ENCODE data around the gene TANGO2. TPM values are rescaled to one million over a fixed set of nuclear protein-coding genes. Genes with fewer than 3 reads are reported as not detected.

TANGO2 gene
- total RNA-seq, 1 donor from 2014 or later = 24.9 TPM

DNA sequence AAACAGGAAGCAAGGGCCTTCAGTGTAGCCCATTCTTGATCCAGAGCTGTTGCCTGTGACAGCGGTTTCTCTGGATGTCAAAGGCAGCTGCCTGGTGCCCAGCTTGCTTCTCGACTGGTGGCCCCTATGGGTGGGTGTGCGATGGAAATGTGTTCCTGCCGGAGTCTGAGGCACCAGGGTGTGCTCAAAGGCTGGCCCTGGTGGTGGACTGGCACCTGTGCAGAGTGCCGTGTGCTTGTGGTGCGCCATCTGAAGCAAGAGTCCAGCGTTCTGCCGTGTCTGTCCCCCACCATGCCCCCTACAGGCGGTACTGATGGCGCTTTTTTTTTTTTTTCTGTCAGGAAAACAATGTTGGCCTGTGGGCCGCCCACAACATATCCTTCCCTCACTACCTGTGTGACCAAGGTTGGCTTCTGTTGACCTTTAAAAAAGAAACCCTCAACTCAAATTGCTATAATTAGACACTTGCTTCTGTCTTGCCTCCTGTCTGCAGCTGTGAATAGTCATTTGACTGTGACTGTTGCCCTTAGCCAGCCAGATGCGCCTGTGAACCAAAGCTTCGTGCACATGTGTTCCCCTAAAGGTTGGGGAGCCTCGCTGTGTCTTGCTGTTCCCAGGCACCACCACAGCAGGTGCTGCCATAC, 90.3 kb downstream of the TANGO2 start:
- Mint-ChIP-seq H3K4me1 (ENCODE audit: unreplicated experiment) (peaks cover 4% of the 10 kb centered on the region), H3K27me3 (ENCODE audit: unreplicated experiment) (no peaks in the 10 kb centered on the region), H3K9me3 (ENCODE audit: unreplicated experiment) (no peaks in the 10 kb centered on the region), H3K36me3 (ENCODE audit: unreplicated experiment) (peaks cover 32% of the 10 kb centered on the region), H3K4me3 (ENCODE audit: unreplicated experiment) (no peak overlapping the region), H3K27ac (ENCODE audit: unreplicated experiment) (no peak overlapping the region)
- DNase-seq (ENCODE audit: extremely low spot score, unreplicated experiment) = no peak
- TF ChIP-seq, protein P1, sequence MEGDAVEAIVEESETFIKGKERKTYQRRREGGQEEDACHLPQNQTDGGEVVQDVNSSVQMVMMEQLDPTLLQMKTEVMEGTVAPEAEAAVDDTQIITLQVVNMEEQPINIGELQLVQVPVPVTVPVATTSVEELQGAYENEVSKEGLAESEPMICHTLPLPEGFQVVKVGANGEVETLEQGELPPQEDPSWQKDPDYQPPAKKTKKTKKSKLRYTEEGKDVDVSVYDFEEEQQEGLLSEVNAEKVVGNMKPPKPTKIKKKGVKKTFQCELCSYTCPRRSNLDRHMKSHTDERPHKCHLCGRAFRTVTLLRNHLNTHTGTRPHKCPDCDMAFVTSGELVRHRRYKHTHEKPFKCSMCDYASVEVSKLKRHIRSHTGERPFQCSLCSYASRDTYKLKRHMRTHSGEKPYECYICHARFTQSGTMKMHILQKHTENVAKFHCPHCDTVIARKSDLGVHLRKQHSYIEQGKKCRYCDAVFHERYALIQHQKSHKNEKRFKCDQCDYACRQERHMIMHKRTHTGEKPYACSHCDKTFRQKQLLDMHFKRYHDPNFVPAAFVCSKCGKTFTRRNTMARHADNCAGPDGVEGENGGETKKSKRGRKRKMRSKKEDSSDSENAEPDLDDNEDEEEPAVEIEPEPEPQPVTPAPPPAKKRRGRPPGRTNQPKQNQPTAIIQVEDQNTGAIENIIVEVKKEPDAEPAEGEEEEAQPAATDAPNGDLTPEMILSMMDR (IDR thresholded peaks at IDR 0.05) = peak; percentile 42

DNA sequence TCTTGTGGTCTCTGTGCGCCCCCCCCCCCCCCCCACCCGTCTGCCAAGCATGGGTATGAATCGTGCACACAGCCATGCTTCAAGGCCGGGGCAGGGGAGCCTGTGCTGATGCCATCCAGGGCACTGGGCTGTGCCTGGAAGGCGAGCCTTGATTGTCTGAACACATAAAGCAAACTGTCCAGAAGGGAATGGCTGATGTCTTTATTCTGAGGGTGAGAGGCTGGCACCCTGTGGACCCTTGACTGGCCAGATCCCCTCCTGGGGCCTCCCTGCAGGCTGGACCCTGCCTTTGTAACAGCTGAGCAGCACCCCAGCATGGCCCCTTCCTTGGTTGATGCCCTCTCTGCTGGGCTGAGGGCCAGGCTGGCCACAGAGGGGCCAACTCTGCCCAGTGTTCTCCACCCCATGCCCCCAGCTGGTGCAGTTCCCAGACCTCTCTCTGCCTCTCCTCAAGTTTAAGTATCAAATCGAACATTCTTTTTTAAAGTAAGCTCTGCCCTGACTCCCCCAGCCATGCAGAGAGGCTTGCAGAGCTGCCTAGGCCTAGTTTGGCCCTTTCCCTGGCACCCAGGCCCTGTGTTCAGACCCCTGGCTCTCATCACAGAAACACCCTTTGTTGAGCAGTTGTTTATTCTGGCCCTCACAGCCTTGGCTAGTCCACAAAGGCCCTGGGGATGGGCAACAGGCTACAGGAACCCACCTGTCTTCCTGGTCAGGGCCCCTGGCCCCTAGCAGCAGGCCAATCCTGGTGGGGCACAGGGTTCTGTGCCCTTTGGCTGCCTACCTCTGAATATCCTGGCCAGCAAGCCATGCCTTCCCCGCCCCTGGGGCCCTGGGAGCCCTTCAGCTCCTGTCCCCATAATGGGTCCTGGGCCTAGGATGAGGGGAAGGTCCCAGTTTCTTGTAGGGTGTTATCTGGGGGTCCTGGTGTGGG, 91.0 kb downstream of the TANGO2 start:
- H3K4me3 Mint-ChIP-seq (ENCODE audit: unreplicated experiment) = no peak overlapping the region
- TF ChIP-seq, protein P1 (IDR thresholded peaks at IDR 0.05) = no peak
- H3K27ac Mint-ChIP-seq (ENCODE audit: unreplicated experiment) = peak overlapping the region; percentile 10
- peaks cover 4% of the 10 kb centered on the region for H3K4me1 Mint-ChIP-seq (ENCODE audit: unreplicated experiment)
- peaks cover 30% of the 10 kb centered on the region for H3K36me3 Mint-ChIP-seq (ENCODE audit: unreplicated experiment)
- no peaks in the 10 kb centered on the region for H3K27me3 Mint-ChIP-seq (ENCODE audit: unreplicated experiment)
- no peaks in the 10 kb centered on the region for H3K9me3 Mint-ChIP-seq (ENCODE audit: unreplicated experiment)
- no peak for DNase-seq (ENCODE audit: extremely low spot score, unreplicated experiment)

DNA sequence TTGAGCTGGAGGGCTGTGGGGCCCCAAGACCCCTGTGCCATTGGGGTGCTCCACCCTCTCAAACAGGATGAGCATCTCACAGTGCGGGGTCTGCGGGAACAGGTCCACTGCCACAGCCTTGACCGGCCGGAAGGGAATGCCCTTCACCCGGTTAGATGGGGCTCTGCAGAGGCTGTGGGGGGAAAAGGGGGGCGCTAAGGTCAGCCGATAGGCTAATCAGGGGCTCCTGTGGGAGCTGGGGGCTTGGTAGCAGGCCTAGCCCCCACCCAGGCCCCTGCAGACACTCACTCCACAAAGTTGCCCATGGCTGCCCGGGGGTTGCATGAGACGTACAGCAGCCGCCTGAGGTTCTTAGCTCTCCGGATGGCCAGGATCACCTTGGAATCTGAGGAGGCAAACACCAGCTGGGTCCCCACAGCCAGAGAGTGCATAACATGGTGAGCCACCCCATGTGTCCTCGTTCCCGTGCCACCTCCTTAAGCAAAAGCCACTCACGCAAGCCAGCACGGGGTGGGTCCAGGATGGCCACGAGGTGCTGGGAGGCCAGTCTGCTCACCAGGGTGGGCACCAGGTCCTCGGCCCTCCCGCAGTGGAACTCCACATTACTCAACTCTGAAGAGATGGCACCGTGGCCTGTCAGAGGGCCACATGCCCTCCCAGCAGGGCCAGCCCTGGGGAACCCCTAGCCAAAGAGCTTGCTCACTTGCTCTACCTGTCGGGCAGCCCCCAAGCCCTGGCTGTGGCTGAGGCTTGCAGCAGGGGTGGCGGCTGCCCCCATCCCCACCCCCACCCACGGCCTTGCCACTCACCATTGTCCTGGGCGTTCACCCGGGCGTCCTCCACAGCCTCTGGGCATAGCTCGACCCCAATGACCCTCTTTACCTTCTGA, 92.0 kb downstream of the TANGO2 start:
- Mint-ChIP-seq H3K27me3 (ENCODE audit: unreplicated experiment) (no peaks in the 10 kb centered on the region), H3K9me3 (ENCODE audit: unreplicated experiment) (no peaks in the 10 kb centered on the region), H3K27ac (ENCODE audit: unreplicated experiment) (no peak overlapping the region), H3K4me1 (ENCODE audit: unreplicated experiment) (peaks cover 4% of the 10 kb centered on the region), H3K36me3 (ENCODE audit: unreplicated experiment) (peaks cover 26% of the 10 kb centered on the region), H3K4me3 (ENCODE audit: unreplicated experiment) (no peak overlapping the region)
- TF ChIP-seq, protein P1 (IDR thresholded peaks at IDR 0.05) = no peak
- DNase-seq (ENCODE audit: extremely low spot score, unreplicated experiment) = no peak

DNA sequence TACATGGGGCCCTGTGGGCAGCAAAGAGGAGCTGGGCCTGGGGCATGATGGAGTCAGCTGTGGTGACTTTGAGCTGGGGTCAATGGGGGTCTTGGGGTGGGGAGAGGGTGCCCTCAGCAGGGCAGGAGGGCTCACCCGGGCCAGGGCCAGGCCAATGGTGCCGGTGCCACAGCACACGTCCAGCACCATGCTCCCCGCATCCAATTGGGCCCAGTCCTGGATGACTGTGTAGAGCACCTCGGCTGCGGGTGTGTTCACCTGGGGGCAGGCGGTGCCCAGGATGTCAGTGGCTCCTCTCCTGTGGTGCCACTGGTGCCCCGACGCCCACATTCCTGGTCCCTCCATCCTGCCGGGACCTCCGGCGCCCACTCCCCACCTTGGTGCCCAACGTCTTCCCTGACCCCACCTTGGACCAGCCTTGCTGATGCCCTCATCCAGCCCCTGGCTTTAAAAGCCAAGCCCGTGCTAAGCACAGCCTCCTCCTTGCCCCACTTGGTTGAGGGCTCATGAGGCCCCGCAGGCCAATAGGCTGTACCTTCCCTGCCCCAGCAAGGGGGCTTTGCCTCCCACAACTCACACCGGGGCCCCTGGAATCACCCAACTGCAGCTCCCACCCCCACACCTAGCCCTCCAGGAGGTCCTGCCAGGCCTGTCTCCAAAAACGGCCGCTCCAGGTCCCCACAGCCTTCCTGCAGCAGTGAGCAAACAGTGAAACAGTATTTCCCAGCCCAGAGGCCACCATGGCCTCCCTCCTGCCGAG, 92.8 kb downstream of the TANGO2 start:
- H3K36me3 Mint-ChIP-seq (ENCODE audit: unreplicated experiment) = peaks cover 23% of the 10 kb centered on the region
- no peak overlapping the region for H3K27ac Mint-ChIP-seq (ENCODE audit: unreplicated experiment)
- H3K4me3 Mint-ChIP-seq (ENCODE audit: unreplicated experiment) = no peak overlapping the region
- peaks cover 12% of the 10 kb centered on the region for H3K4me1 Mint-ChIP-seq (ENCODE audit: unreplicated experiment)
- no peaks in the 10 kb centered on the region for H3K9me3 Mint-ChIP-seq (ENCODE audit: unreplicated experiment)
- TF ChIP-seq, protein P1 (IDR thresholded peaks at IDR 0.05) = no peak
- H3K27me3 Mint-ChIP-seq (ENCODE audit: unreplicated experiment) = no peaks in the 10 kb centered on the region
- DNase-seq (ENCODE audit: extremely low spot score, unreplicated experiment) = no peak
